Loucy (cell line): ENCODE data around the gene DEFB124.

Experiments
- H2AFZ ChIP-seq: fragments of 200-600 bp; sonication (generic); 2 replicates; pipeline ENCODE4 v1.6.0; 2016; ENCODE audit warnings: antibody characterized with exemption, mild to moderate bottlenecking, low read length, moderate library complexity
- H3F3A ChIP-seq: fragments of 200-600 bp; 2 replicates; pipeline ENCODE4 v1.6.0; 2016; ENCODE audit warnings: antibody characterized with exemption, low read depth, mild to moderate bottlenecking
- H3K27me3 ChIP-seq: fragments of 200-600 bp; sonication (generic); 2 replicates; pipeline ENCODE4 v1.6.1; 2014; ENCODE audit warnings: low read length, mild to moderate bottlenecking; ENCODE audit not compliant: insufficient read depth, poor library complexity, severe bottlenecking
- H3K36me3 ChIP-seq: fragments of 200-600 bp; sonication (generic); 2 replicates; pipeline ENCODE4 v1.6.1; 2016; ENCODE audit warnings: low read length; ENCODE audit not compliant: insufficient read depth
- H3K4me1 ChIP-seq: fragments of 200-600 bp; sonication (generic); 2 replicates; pipeline ENCODE4 v1.5.1; 2014; ENCODE audit warnings: low read length, mild to moderate bottlenecking; ENCODE audit not compliant: insufficient read depth, poor library complexity, severe bottlenecking
- H3K4me2 ChIP-seq: fragments of 200-600 bp; sonication (generic); 2 replicates; pipeline ENCODE4 v1.6.0; 2014; ENCODE audit warnings: antibody characterized with exemption, low read length, low read depth, mild to moderate bottlenecking; ENCODE audit not compliant: poor library complexity, severe bottlenecking
- H3K4me3 ChIP-seq: fragments of 200-600 bp; sonication (generic); 2 replicates; pipeline ENCODE4 v1.5.1; 2014; ENCODE audit warnings: low read length, mild to moderate bottlenecking, mixed read lengths; ENCODE audit not compliant: poor library complexity, severe bottlenecking
- H3K79me2 ChIP-seq: fragments of 200-600 bp; sonication (generic); 2 replicates; pipeline ENCODE4 v1.6.1; 2014; ENCODE audit warnings: low read length; ENCODE audit not compliant: insufficient read depth
- H3K9ac ChIP-seq: fragments of 200-600 bp; sonication (generic); 2 replicates; pipeline ENCODE4 v1.6.0; 2014; ENCODE audit warnings: mild to moderate bottlenecking, low read depth, low read length, moderate library complexity; ENCODE audit not compliant: poor library complexity, severe bottlenecking
- H3K9me2 ChIP-seq: fragments of 200-600 bp; sonication (generic); replicated peaks from 2 replicates; pipeline ENCODE4 v1.6.1; 2016; ENCODE audit warnings: low read depth, low read length, mixed read lengths
- H3K9me3 ChIP-seq: fragments of 200-600 bp; sonication (generic); 2 replicates; pipeline ENCODE4 v1.6.1; 2014; ENCODE audit warnings: mild to moderate bottlenecking, antibody characterized with exemption, low read length, low read depth; ENCODE audit not compliant: insufficient read depth
- H4K20me1 ChIP-seq: fragments of 200-600 bp; sonication (generic); 2 replicates; pipeline ENCODE4 v1.6.0; 2014; ENCODE audit warnings: antibody characterized with exemption, low read length, mild to moderate bottlenecking; ENCODE audit not compliant: insufficient read depth, poor library complexity, severe bottlenecking
- EZH2phosphoT487 ChIP-seq: fragments of 200-600 bp; IDR thresholded peaks from 2 replicates; pipeline ENCODE4 v1.6.1; 2018; ENCODE audit warnings: antibody characterized with exemption, mild to moderate bottlenecking, moderate library complexity, borderline replicate concordance
- TF ChIP-seq, protein P1 (sequence below): fragments of 200-600 bp; sonication (generic); conservative IDR thresholded peaks from 2 replicates; pipeline ENCODE4 v1.5.1; 2014; ENCODE audit warnings: mild to moderate bottlenecking, antibody characterized with exemption, low read length

Gene DEFB124

DNA sequence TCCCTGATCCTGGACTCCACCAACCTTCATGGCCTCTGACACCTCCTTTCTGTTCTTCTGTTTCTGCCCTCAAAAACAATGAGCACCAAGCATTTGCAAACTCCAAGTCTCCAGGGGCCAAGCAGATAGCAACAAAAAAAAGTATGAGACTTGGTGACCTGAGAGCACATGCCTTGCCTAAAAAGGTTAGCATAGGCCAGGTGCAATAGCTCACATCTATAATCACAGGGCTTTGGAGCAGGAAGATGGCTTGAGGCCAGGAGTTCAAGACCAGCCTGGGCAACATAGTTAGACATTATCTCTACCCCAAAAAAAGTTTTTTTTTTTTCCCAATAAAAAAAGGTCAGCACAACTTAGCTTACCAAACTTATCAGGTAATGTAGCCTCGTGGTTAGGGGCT lies 25.6 kb upstream of the DEFB124 start:
- Histone ChIP-seq H3K4me2 (no peak overlapping the region), H3K79me2 (no peaks in the 10 kb centered on the region), H3F3A (no peaks in the 10 kb centered on the region), H3K36me3 (no peaks in the 10 kb centered on the region), H3K27me3 (no peaks in the 10 kb centered on the region), H3K9ac (no peak overlapping the region), H3K4me1 (no peaks in the 10 kb centered on the region), H3K9me2 (no peaks in the 10 kb centered on the region), H3K4me3 (no peak overlapping the region), H4K20me1 (no peaks in the 10 kb centered on the region), H3K9me3 (no peaks in the 10 kb centered on the region), H2AFZ (no peak overlapping the region)
- TF ChIP-seq EZH2phosphoT487: no peak
- TF ChIP-seq, protein P1, sequence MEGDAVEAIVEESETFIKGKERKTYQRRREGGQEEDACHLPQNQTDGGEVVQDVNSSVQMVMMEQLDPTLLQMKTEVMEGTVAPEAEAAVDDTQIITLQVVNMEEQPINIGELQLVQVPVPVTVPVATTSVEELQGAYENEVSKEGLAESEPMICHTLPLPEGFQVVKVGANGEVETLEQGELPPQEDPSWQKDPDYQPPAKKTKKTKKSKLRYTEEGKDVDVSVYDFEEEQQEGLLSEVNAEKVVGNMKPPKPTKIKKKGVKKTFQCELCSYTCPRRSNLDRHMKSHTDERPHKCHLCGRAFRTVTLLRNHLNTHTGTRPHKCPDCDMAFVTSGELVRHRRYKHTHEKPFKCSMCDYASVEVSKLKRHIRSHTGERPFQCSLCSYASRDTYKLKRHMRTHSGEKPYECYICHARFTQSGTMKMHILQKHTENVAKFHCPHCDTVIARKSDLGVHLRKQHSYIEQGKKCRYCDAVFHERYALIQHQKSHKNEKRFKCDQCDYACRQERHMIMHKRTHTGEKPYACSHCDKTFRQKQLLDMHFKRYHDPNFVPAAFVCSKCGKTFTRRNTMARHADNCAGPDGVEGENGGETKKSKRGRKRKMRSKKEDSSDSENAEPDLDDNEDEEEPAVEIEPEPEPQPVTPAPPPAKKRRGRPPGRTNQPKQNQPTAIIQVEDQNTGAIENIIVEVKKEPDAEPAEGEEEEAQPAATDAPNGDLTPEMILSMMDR: no peak

DNA sequence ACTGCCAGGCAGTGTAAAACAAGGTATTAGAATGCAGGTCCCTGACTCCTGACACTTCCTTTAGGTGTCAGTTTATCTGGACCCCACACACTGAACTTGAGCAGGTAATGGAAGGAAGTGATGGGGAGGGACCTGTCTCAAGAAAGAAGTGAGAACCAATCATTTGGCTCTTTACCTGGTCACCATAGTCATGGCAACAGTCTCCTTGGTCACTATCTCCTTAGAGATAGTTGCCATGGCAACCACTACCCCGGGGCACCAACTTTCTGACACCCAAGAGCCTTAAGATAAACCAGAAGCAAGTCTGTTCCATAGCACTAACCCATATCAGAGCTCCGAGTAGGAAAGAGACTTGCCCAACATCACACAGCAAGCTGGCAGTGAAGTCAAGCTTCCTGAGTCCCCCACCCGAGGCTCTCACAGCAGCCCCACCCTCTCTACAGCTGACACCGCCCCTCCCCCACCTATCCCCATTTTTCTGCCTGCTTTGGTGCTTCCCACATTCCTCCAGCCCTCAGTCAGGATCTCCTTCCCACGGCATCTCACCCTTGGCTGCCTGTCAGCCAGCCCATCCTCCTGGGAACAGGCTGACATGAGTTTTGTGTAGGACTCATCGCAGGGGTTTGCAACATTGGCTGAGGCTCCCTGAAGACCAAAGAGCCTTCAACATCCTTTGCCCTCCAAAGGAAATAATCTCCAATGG lies 23.1 kb upstream of the DEFB124 start:
- Histone ChIP-seq H3K4me1 (no peaks in the 10 kb centered on the region), H3K27me3 (no peaks in the 10 kb centered on the region), H2AFZ (0 out of 2 replicates have a peak overlapping the region, but pooled peaks have one; percentile 27), H3K4me2 (no peak overlapping the region), H3K4me3 (no peak overlapping the region), H3F3A (no peaks in the 10 kb centered on the region), H3K9me3 (no peaks in the 10 kb centered on the region), H3K36me3 (no peaks in the 10 kb centered on the region), H4K20me1 (no peaks in the 10 kb centered on the region), H3K9ac (no peak overlapping the region), H3K9me2 (no peaks in the 10 kb centered on the region), H3K79me2 (no peaks in the 10 kb centered on the region)
- TF ChIP-seq, protein P1: no peak
- TF ChIP-seq EZH2phosphoT487: no peak

DNA sequence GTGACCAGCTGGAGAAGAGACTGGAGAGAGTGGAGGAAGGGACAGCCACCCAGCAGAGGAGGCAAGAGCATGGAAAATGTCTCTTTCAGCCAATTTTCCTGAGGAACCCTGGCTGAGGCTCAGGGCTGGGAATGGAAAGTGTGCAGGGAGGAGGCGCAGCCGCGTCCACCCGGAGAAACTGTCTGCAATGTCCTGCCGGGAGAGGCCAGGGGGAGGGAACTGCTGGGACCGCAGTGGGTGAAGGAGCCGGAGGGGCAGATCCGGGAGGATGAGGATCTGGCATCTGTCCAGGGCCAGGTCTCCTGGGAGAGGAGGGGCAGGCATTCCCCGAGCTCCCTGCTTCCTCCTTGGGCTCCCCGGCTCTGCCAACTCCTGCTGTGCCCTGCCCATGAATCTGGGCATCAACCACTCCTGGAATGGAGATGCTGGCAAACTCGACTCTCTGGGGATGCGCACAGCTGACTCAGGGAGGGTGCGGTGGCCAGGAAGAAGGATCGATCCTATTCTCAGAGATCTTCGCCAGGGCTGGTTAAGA lies 21.9 kb upstream of the DEFB124 start:
- Histone ChIP-seq H4K20me1 (no peaks in the 10 kb centered on the region), H2AFZ (no peak overlapping the region), H3K4me2 (no peak overlapping the region), H3K9me3 (no peaks in the 10 kb centered on the region), H3K9ac (no peak overlapping the region), H3K4me3 (no peak overlapping the region), H3K79me2 (no peaks in the 10 kb centered on the region), H3K36me3 (no peaks in the 10 kb centered on the region), H3F3A (no peaks in the 10 kb centered on the region), H3K4me1 (no peaks in the 10 kb centered on the region), H3K27me3 (no peaks in the 10 kb centered on the region), H3K9me2 (no peaks in the 10 kb centered on the region)
- TF ChIP-seq EZH2phosphoT487: no peak
- TF ChIP-seq, protein P1: no peak
